ENCODE data around the gene ACY1. TPM values are rescaled to one million over a fixed set of nuclear protein-coding genes. Genes with fewer than 3 reads are reported as not detected.

The ACY1 gene
- total RNA-seq, 1 donor from 2014 or later, result 54.2 TPM

DNA sequence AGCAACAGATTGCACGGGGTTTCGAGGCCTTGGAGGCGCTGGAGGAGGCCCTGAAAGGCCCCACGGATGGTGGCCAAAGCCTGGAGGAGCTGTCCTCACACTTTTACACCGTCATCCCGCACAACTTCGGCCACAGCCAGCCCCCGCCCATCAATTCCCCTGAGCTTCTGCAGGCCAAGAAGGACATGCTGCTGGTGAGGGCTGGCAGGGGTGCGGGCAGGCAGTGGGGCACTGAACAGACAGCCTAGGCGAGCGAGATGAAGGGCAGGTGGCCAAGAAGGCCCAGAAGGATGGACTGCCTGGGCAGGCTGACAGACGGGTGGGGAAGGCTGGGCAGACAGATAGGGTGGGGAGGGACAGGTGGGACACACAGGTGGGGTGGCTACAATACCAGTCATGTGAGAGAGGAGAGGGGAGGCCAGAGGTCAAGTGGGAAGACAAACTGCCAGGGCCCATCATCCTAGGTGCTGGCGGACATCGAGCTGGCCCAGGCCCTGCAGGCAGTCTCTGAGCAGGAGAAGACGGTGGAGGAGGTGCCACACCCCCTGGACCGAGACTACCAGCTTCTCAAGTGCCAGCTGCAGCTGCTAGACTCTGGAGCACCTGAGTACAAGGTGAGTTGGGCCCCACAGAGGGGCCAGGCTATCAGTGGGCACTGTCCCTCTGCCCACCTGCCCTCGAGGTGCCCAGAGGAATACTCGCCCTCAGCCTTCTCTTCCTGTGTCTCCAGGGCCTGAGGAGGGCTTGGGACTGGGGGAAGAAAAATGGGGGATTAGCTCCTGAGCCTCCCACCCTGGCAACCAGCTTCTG, 38.1 kb upstream of the ACY1 start:
- DNase-seq (ENCODE audit: extremely low spot score, unreplicated experiment), result no peak
- H3K4me1 Mint-ChIP-seq (ENCODE audit: unreplicated experiment), result peaks cover 19% of the 10 kb centered on the region
- TF ChIP-seq, protein P1, sequence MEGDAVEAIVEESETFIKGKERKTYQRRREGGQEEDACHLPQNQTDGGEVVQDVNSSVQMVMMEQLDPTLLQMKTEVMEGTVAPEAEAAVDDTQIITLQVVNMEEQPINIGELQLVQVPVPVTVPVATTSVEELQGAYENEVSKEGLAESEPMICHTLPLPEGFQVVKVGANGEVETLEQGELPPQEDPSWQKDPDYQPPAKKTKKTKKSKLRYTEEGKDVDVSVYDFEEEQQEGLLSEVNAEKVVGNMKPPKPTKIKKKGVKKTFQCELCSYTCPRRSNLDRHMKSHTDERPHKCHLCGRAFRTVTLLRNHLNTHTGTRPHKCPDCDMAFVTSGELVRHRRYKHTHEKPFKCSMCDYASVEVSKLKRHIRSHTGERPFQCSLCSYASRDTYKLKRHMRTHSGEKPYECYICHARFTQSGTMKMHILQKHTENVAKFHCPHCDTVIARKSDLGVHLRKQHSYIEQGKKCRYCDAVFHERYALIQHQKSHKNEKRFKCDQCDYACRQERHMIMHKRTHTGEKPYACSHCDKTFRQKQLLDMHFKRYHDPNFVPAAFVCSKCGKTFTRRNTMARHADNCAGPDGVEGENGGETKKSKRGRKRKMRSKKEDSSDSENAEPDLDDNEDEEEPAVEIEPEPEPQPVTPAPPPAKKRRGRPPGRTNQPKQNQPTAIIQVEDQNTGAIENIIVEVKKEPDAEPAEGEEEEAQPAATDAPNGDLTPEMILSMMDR (conservative IDR thresholded peaks at IDR 0.05), result no peak
- no peak overlapping the region for H3K4me3 Mint-ChIP-seq
- no peaks in the 10 kb centered on the region for H3K27me3 Mint-ChIP-seq
- H3K27ac Mint-ChIP-seq, result no peak overlapping the region
- no peaks in the 10 kb centered on the region for H3K9me3 Mint-ChIP-seq
- H3K36me3 Mint-ChIP-seq, result no peaks in the 10 kb centered on the region

DNA sequence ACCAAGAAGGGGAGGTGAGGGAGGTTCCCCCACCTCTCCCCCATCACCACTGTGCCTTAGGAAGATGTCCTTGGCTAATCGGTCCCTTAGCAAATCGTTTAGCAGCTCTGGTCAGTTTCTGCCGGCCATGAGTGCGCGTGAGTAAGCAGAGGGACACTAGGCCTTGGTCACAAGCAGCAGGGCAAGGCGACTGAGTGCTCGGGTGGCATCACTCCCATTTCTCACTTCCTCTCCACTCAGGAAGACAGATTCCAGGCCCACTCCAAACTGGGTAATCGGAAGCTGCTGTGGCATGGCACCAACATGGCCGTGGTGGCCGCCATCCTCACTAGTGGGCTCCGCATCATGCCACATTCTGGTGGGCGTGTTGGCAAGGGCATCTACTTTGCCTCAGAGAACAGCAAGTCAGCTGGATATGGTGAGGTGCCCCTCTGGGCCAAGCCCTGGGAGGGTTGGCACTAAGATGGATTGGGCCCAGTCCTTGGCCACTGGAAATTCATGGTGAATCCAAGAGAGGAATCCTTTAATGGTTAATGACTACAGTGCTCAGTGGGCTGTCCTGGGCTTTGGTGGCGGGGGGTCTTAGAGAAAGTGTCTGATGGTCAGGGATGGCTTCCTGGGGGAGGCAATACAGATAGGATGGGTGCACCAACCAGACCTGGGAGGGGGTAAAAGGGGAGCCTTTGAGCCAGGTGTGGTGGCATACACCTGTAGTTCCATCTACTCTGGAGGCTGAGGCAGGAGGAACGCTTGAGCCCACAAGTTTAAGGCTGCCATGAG, 37.2 kb upstream of the ACY1 start:
- Mint-ChIP-seq H3K36me3 (no peaks in the 10 kb centered on the region), H3K9me3 (no peaks in the 10 kb centered on the region), H3K27ac (no peak overlapping the region), H3K4me3 (no peak overlapping the region), H3K27me3 (peaks cover 7% of the 10 kb centered on the region), H3K4me1 (ENCODE audit: unreplicated experiment) (peaks cover 10% of the 10 kb centered on the region)
- no peak for DNase-seq (ENCODE audit: extremely low spot score, unreplicated experiment)
- TF ChIP-seq, protein P1 (conservative IDR thresholded peaks at IDR 0.05), result no peak

DNA sequence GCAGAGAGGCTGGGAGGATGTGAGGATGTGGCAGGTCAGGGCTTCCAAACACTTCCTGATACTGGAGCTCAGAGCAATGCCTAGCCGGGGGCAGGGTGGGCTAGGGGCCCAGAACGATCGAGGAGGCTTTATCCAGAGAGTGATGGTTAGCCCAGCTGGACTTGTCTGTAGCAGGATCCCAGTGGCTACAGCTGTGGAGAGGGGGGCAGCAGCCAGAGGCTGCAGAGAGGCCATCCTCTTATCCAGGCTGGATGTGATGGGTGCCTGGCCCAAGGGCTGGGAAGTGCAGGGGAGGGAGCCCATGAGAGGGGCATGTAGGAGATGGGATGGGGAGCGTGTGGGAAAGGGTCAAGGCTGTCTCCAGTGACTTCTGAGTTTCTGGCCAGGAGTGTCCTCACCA, 36.5 kb upstream of the ACY1 start:
- Mint-ChIP-seq H3K4me1 (ENCODE audit: unreplicated experiment) (peaks cover 8% of the 10 kb centered on the region), H3K4me3 (no peak overlapping the region), H3K9me3 (no peaks in the 10 kb centered on the region), H3K36me3 (no peaks in the 10 kb centered on the region), H3K27me3 (peaks cover 14% of the 10 kb centered on the region), H3K27ac (no peak overlapping the region)
- TF ChIP-seq, protein P1 (conservative IDR thresholded peaks at IDR 0.05), result no peak
- DNase-seq (ENCODE audit: extremely low spot score, unreplicated experiment), result no peak

DNA sequence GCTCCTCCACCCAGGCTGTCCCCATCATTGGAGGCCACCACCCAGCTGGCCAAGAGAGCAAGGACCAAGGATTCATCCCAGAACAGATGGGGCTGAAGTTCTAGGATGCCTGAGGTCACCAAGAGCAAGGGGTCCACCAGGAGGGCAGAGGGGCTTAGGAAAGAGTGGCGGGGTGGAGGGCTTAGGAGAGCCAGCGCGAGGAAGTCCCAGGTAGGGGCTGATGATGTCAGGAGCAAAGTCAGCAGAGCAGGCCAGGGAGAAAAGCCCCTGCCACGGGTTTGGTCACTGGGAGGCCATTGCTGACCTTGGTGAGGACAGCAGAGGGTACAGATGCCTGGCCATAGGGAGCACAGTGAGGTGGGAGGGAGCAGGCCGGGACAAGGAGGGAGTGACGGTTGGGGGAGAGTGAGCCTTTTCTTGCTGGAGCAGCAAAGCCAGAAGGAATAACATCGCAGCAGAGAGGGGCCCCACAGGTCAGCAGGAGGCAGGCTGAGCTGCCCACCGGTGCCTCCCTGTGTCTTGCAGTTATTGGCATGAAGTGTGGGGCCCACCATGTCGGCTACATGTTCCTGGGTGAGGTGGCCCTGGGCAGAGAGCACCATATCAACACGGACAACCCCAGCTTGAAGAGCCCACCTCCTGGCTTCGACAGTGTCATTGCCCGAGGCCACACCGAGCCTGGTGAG, 36.0 kb upstream of the ACY1 start:
- peaks cover 19% of the 10 kb centered on the region for H3K27me3 Mint-ChIP-seq

DNA sequence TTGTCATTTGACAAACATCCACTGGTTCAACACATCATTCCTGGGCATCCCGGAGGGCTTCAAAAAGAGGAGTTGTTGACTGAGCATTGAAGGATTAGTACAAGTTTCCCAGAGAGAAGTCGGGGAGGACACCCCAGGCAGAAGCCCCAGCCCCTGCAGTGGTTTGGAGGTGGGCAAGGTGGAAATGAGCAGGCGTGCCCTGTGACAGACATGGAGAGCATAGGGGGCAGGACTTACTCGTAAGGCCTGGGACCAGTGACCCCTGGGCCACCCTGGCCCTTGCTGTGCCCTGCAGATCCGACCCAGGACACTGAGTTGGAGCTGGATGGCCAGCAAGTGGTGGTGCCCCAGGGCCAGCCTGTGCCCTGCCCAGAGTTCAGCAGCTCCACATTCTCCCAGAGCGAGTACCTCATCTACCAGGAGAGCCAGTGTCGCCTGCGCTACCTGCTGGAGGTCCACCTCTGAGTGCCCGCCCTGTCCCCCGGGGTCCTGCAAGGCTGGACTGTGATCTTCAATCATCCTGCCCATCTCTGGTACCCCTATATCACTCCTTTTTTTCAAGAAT, 35.2 kb upstream of the ACY1 start:
- TF ChIP-seq, protein P1 (conservative IDR thresholded peaks at IDR 0.05), result no peak
- H3K4me1 Mint-ChIP-seq (ENCODE audit: unreplicated experiment), result peaks cover 10% of the 10 kb centered on the region
- H3K4me3 Mint-ChIP-seq, result no peak overlapping the region
- H3K27me3 Mint-ChIP-seq, result peaks cover 22% of the 10 kb centered on the region
- no peaks in the 10 kb centered on the region for H3K9me3 Mint-ChIP-seq
- no peak for DNase-seq (ENCODE audit: extremely low spot score, unreplicated experiment)
- H3K36me3 Mint-ChIP-seq, result no peaks in the 10 kb centered on the region
- peak overlapping the region; percentile 6 for H3K27ac Mint-ChIP-seq

More for the DNA sequence above, 36.0 kb upstream of the ACY1 start:
- no peaks in the 10 kb centered on the region for H3K36me3 Mint-ChIP-seq
- H3K9me3 Mint-ChIP-seq, result no peaks in the 10 kb centered on the region
- H3K27ac Mint-ChIP-seq, result peak overlapping the region; percentile 21
- TF ChIP-seq, protein P1 (conservative IDR thresholded peaks at IDR 0.05), result no peak
- no peak for DNase-seq (ENCODE audit: extremely low spot score, unreplicated experiment)
- peaks cover 8% of the 10 kb centered on the region for H3K4me1 Mint-ChIP-seq (ENCODE audit: unreplicated experiment)
- no peak overlapping the region for H3K4me3 Mint-ChIP-seq
